22Rv1 (cell line): ENCODE data around the gene TBCEL.

Experiments
- H3K27ac ChIP-seq: fragments of 450-650 bp; 2 replicates; pipeline ENCODE4 v1.5.1; 2017
- CTCF ChIP-seq: fragments of 450-650 bp; IDR thresholded peaks from 2 replicates; pipeline ENCODE4 v1.5.1; 2017; ENCODE audit warnings: mild to moderate bottlenecking
- ZFX ChIP-seq: fragments of 450-650 bp; IDR thresholded peaks from 2 replicates; pipeline ENCODE4 v1.6.1; 2017; ENCODE audit warnings: antibody characterized with exemption, borderline replicate concordance

The TBCEL gene

DNA sequence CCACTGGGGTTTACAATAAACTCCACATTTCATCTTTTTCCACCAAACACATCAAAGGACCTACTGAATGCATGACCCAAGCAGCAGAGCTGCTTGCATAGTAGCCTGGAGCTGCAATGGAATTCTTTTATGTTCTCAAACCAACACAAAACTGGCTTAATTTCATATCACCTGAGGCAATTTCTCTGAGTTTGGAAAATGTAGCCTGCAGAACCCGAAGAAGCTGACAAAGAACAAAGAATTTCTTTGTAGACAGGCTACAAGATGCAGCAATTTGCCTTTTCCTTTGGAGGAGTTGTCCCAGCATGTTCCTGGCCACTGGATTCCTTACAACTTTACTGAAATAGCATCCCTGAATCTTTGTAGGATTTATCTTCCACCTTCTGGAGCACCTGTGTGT is 71.7 kb downstream of the TBCEL start:
- TF ChIP-seq ZFX (no peak), CTCF (no peak)
- no peak overlapping the region for H3K27ac ChIP-seq

GRCh38 chr11:121099364-121099763 is 75.5 kb downstream of the TBCEL start:
- TF ChIP-seq CTCF (no peak), ZFX (no peak)
- H3K27ac ChIP-seq: no peak overlapping the region

GRCh38 chr11:121099885-121100284 is 76.0 kb downstream of the TBCEL start:
- H3K27ac ChIP-seq: no peak overlapping the region
- TF ChIP-seq ZFX: no peak
- TF ChIP-seq CTCF: no peak

DNA sequence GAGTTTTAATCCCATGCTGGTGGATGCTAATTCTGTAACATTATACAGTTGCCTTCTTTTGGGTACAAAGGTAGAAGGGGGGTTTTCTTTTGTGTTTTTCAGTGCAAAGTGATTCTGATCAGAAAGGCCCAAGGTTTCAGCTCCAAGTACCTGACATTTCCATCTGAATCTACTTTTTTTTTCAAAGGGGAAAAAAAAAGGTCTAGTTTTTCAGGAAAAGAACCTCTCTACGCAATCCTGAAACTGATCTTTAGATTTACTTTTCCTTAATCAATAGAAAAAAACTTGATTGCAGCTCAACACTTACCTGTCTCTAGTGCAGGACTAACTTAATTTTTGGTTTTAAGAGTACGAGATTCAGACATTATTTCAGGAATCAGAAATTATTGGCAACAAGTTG is 77.0 kb downstream of the TBCEL start, which contains the start of gene TECTA:
TSS of gene TECTA (plus strand) at position 301 of the 400 bp plus-strand sequence. CDS start 1,423 bp downstream, outside the sequence.
- no peak within 1 kb of the TSS for H3K27ac ChIP-seq
- TF ChIP-seq CTCF (no peak), ZFX (no peak)

DNA sequence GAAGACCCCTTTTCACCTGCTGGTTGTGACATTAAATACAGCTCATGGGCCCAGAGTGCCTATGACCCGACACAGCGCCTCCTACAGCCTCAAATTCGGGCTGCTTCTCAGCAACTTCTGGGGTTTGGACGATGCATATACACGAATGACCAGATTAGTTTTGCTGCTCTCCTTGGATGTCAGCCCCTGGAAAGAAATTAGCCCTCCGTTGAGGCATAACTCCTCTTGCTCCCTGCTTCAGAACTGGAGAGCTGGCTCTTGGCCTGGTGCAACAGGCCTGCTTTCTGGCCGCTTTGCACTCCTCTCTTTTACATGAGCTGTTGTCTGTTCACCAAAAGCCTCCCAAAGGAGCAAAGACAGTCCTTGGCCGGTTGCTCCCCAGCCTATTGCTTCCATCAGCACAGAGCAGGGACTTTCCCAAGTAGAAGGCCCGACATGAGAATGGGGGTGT is 80.4 kb downstream of the TBCEL start:
- TF ChIP-seq ZFX: no peak
- no peak; the same call in 1 of the 2 replicates for TF ChIP-seq CTCF
- no peak overlapping the region for H3K27ac ChIP-seq

DNA sequence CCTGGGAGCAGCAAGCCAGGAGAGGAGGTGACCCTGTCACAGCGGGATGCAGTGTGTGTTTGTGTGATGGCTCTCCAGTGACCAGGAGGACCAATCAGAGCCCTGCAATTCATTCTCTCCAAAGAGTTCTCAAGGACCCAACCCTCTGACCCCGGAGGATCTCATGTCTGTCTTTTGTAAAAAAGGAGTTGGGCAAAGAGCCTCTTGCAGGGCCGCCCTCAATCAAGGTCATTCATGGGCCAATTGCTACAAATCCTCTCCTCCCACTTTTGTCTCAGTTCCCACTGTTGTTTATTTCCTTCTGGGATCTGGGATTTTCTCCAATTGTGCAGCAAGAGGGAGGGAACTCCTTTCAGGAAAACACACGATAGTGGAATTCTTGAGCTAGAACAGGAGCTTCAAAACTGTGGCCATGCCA is 81.2 kb downstream of the TBCEL start:
- TF ChIP-seq CTCF: no peak
- TF ChIP-seq ZFX: no peak
- no peak overlapping the region for H3K27ac ChIP-seq

- no peak for TF ChIP-seq CTCF
- no peak for TF ChIP-seq ZFX
- H3K27ac ChIP-seq: no peak overlapping the region
These were observed 81.7 kb downstream of the TBCEL start for GRCh38 chr11:121105481-121106195.
